ENCODE results near the gene IL1RAPL1. TPM values are rescaled to one million over a fixed set of nuclear protein-coding genes. Genes with fewer than 3 reads are reported as not detected.

IL1RAPL1 gene
- polyA plus RNA-seq, 1 of the 3 experiments (the other 2 are of a cell fraction) = 2.8 TPM

- Histone ChIP-seq H2AFZ (ENCODE audit: low read depth) (no peak overlapping the region), H3K79me2 (ENCODE audit: insufficient read depth) (no peaks in the 10 kb centered on the region), H3K9me2 (no peaks in the 10 kb centered on the region), H3F3A (replicated peaks; ENCODE audit: insufficient read depth) (no peaks in the 10 kb centered on the region), H3K4me3 (ENCODE audit: low read depth in 2 of 2, low read length in 1 of 2) (no peak overlapping the region), H3K27me3 (ENCODE audit: insufficient read depth) (no peaks in the 10 kb centered on the region; the same call in 1 of the 2 replicates), H3K36me3 (replicated peaks in 1 of 2; ENCODE audit: control insufficient read depth in 1 of 2, insufficient read depth in 2 of 2, low read length in 1 of 2) (no peaks in the 10 kb centered on the region), H3K9me3 (no peaks in the 10 kb centered on the region), H4K20me1 (ENCODE audit: insufficient read depth) (no peaks in the 10 kb centered on the region), H3K27ac (ENCODE audit: low read depth in 2 of 2, low read length in 1 of 2) (no peak overlapping the region), H3K9ac (no peak overlapping the region), H3K4me2 (no peak overlapping the region), H3K4me1 (ENCODE audit: control insufficient read depth in 1 of 2, insufficient read depth in 2 of 2, low read depth in 1 of 2, low read length in 1 of 2) (no peaks in the 10 kb centered on the region)
- TF ChIP-seq EP300 (IDR thresholded peaks at IDR 0.05; ENCODE audit: borderline replicate concordance in 1 of 2, low read depth in 1 of 2, low read length in 1 of 2) (no peak), TCF12 (IDR thresholded peaks at IDR 0.05) (no peak), RFX5 (IDR thresholded peaks at IDR 0.05; ENCODE audit: low read length) (no peak), TAF1 (IDR thresholded peaks at IDR 0.05; ENCODE audit: borderline replicate concordance, low read depth, low read length) (no peak), CHD2 (IDR thresholded peaks at IDR 0.05; ENCODE audit: low read length, partially characterized antibody) (no peak), SMC3 (IDR thresholded peaks at IDR 0.05; ENCODE audit: low read depth, low read length) (no peak)
- no peak for DNase-seq
- WGBS (ENCODE audit: low lambda C conversion rate) = 3% methylated on average over 2 of the region's 2 CpGs
- CTCF ChIA-PET = interaction anchor here (1.4 kb wide), 1 partner anchor 10 kb away, joined by 3 read pairs; no protein-coding TSS in a partner anchor
- POLR2A ChIA-PET = no interaction called here
These were observed 82.8 kb downstream of the IL1RAPL1 start for GRCh38 chrX:28670074-28670473.

GRCh38 chrX:28675173-28675572 lies 87.9 kb downstream of the IL1RAPL1 start:
- CTCF ChIA-PET = interaction anchor here (2.7 kb wide), 1 partner anchor 16 kb away, joined by 5 read pairs; no protein-coding TSS in a partner anchor
- TF ChIP-seq MAX (IDR thresholded peaks at IDR 0.05; ENCODE audit: low read depth) (no peak), TEAD4 (IDR thresholded peaks at IDR 0.05; ENCODE audit: borderline replicate concordance, insufficient read depth) (no peak), MXI1 (IDR thresholded peaks at IDR 0.05; ENCODE audit: low read depth, low read length) (no peak), REST (IDR thresholded peaks at IDR 0.05; ENCODE audit: low read depth, low read length) (no peak), CTCF (IDR thresholded peaks at IDR 0.05) (no peak), GABPA (IDR thresholded peaks at IDR 0.05; ENCODE audit: low read depth) (no peak), FOXJ3 (CRISPR knock-in tag; IDR thresholded peaks at IDR 0.05) (no peak), RAD21 (IDR thresholded peaks at IDR 0.05; ENCODE audit: low read length) (no peak), FOSL2 (IDR thresholded peaks at IDR 0.05; ENCODE audit: borderline replicate concordance, low read depth) (no peak), FOXM1 (IDR thresholded peaks at IDR 0.05; ENCODE audit: low read depth) (no peak), GATA2 (CRISPR knock-in tag; IDR thresholded peaks at IDR 0.05) (no peak), ZBTB33 (IDR thresholded peaks at IDR 0.05; ENCODE audit: borderline replicate concordance, low read depth) (no peak), YY1 (IDR thresholded peaks at IDR 0.05; ENCODE audit: low read depth) (no peak), USF2 (IDR thresholded peaks at IDR 0.05; ENCODE audit: borderline replicate concordance, low read depth, low read length) (no peak), TAF1 (IDR thresholded peaks at IDR 0.05; ENCODE audit: borderline replicate concordance, low read depth, low read length) (no peak), RCOR1 (IDR thresholded peaks at IDR 0.05; ENCODE audit: low read length) (no peak)

More at GRCh38 chrX:28675173-28675572, 87.9 kb downstream of the IL1RAPL1 start:
- Histone ChIP-seq H3K36me3 (replicated peaks in 1 of 2; ENCODE audit: control insufficient read depth in 1 of 2, insufficient read depth in 2 of 2, low read length in 1 of 2) (no peaks in the 10 kb centered on the region), H3K4me2 (no peak overlapping the region), H4K20me1 (ENCODE audit: insufficient read depth) (no peaks in the 10 kb centered on the region), H3K27ac (ENCODE audit: low read depth in 2 of 2, low read length in 1 of 2) (no peak overlapping the region), H3K9ac (no peak overlapping the region), H3K9me2 (no peaks in the 10 kb centered on the region), H3K4me1 (ENCODE audit: control insufficient read depth in 1 of 2, insufficient read depth in 2 of 2, low read depth in 1 of 2, low read length in 1 of 2) (no peaks in the 10 kb centered on the region), H2AFZ (ENCODE audit: low read depth) (no peak overlapping the region), H3F3A (replicated peaks; ENCODE audit: insufficient read depth) (no peaks in the 10 kb centered on the region), H3K27me3 (ENCODE audit: insufficient read depth) (no peaks in the 10 kb centered on the region), H3K79me2 (ENCODE audit: insufficient read depth) (no peaks in the 10 kb centered on the region), H3K9me3 (no peaks in the 10 kb centered on the region), H3K4me3 (ENCODE audit: low read depth in 2 of 2, low read length in 1 of 2) (no peak overlapping the region)
- POLR2A ChIA-PET = no interaction called here
- DNase-seq = no peak
- 0% methylated on average over 1 of the region's 1 CpG for WGBS (ENCODE audit: low lambda C conversion rate)

Measured in SK-N-SH (cell line).